OCI-LY1 (cell line): ENCODE data around the gene XYLT1.

Experiments
- H2AFZ ChIP-seq: fragments of 200-600 bp; sonication (generic), shearing (Covaris generic); 2 replicates; pipeline ENCODE4 v1.6.0; 2014; ENCODE audit warnings: antibody characterized with exemption, mild to moderate bottlenecking, low read length
- H3F3A ChIP-seq: fragments of 200-600 bp; sonication (generic), shearing (Covaris generic); 2 replicates; pipeline ENCODE4 v1.6.0; 2014; ENCODE audit warnings: mild to moderate bottlenecking, antibody characterized with exemption, low read length, moderate library complexity; ENCODE audit not compliant: insufficient read depth
- H3K27ac ChIP-seq: fragments of 200-600 bp; sonication (generic); 2 replicates; pipeline ENCODE4 v1.5.1; 2014; ENCODE audit warnings: low read length, mixed run types, mild to moderate bottlenecking, low read depth; ENCODE audit not compliant: poor library complexity, severe bottlenecking
- H3K27me3 ChIP-seq: fragments of 200-600 bp; sonication (generic); 2 replicates; pipeline ENCODE4 v1.6.0; 2014; ENCODE audit warnings: antibody characterized with exemption, mild to moderate bottlenecking, low read length, moderate library complexity; ENCODE audit not compliant: insufficient read depth
- H3K36me3 ChIP-seq: fragments of 200-600 bp; sonication (generic); 2 replicates; pipeline ENCODE4 v1.6.1; 2014; ENCODE audit warnings: mild to moderate bottlenecking, antibody characterized with exemption, low read length, moderate library complexity, mixed read lengths; ENCODE audit not compliant: insufficient read depth
- H3K4me1 ChIP-seq: fragments of 200-600 bp; sonication (generic); 2 replicates; pipeline ENCODE4 v1.5.1; 2014; ENCODE audit warnings: mild to moderate bottlenecking, low read length, moderate library complexity; ENCODE audit not compliant: insufficient read depth, severe bottlenecking
- H3K4me2 ChIP-seq: fragments of 200-600 bp; sonication (generic), shearing (Covaris generic); 2 replicates; pipeline ENCODE4 v1.6.1; 2014; ENCODE audit warnings: low read length
- H3K4me3 ChIP-seq: fragments of 200-600 bp; sonication (generic); 2 replicates; pipeline ENCODE4 v1.5.1; 2014; ENCODE audit warnings: low read length, low read depth, mild to moderate bottlenecking, mixed read lengths; ENCODE audit not compliant: poor library complexity, severe bottlenecking
- H3K79me2 ChIP-seq: fragments of 200-600 bp; shearing (Covaris generic); 2 replicates; pipeline ENCODE4 v1.6.1; 2016; ENCODE audit warnings: mixed run types, low read length, mixed read lengths; ENCODE audit not compliant: insufficient read depth
- H3K9ac ChIP-seq: fragments of 200-600 bp; sonication (generic), shearing (Covaris generic); 2 replicates; pipeline ENCODE4 v1.6.1; 2014; ENCODE audit warnings: mild to moderate bottlenecking, low read length, mixed read lengths
- H3K9me2 ChIP-seq: fragments of 200-600 bp; sonication (generic), shearing (Covaris generic); 2 replicates; pipeline ENCODE4 v1.6.1; 2014; ENCODE audit warnings: low read depth, mild to moderate bottlenecking, low read length, mixed read lengths
- H3K9me3 ChIP-seq: fragments of 200-600 bp; shearing (Covaris generic); 2 replicates; pipeline ENCODE4 v1.6.1; 2014; ENCODE audit warnings: low read length, mixed read lengths
- H4K20me1 ChIP-seq: fragments of 200-600 bp; sonication (generic), shearing (Covaris generic); 2 replicates; pipeline ENCODE4 v1.6.0; 2016; ENCODE audit warnings: mild to moderate bottlenecking, low read length; ENCODE audit not compliant: insufficient read depth
- EZH2 ChIP-seq: fragments of 200-600 bp; sonication (generic), shearing (Covaris generic); IDR thresholded peaks from 2 replicates; pipeline ENCODE4 v1.8.0; 2017; ENCODE audit warnings: borderline replicate concordance, mixed run types, mild to moderate bottlenecking, antibody characterized with exemption, low read length, moderate library complexity, mixed read lengths
- TF ChIP-seq, protein P1 (sequence below): fragments of 200-600 bp; sonication (generic), shearing (Covaris generic); IDR thresholded peaks from 2 replicates; pipeline ENCODE4 v1.5.1; 2017; ENCODE audit warnings: mild to moderate bottlenecking, antibody characterized with exemption, low read length, moderate library complexity, mixed read lengths

XYLT1 gene

GRCh38 chr16:17170435-17170834, 300.3 kb downstream of the XYLT1 start:
- no peaks in the 10 kb centered on the region for H3K9me3 ChIP-seq
- H3K9me2 ChIP-seq = no peaks in the 10 kb centered on the region
- no peak for TF ChIP-seq EZH2
- TF ChIP-seq, protein P1, sequence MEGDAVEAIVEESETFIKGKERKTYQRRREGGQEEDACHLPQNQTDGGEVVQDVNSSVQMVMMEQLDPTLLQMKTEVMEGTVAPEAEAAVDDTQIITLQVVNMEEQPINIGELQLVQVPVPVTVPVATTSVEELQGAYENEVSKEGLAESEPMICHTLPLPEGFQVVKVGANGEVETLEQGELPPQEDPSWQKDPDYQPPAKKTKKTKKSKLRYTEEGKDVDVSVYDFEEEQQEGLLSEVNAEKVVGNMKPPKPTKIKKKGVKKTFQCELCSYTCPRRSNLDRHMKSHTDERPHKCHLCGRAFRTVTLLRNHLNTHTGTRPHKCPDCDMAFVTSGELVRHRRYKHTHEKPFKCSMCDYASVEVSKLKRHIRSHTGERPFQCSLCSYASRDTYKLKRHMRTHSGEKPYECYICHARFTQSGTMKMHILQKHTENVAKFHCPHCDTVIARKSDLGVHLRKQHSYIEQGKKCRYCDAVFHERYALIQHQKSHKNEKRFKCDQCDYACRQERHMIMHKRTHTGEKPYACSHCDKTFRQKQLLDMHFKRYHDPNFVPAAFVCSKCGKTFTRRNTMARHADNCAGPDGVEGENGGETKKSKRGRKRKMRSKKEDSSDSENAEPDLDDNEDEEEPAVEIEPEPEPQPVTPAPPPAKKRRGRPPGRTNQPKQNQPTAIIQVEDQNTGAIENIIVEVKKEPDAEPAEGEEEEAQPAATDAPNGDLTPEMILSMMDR = no peak
- H3F3A ChIP-seq = no peaks in the 10 kb centered on the region
- no peaks in the 10 kb centered on the region for H4K20me1 ChIP-seq
- no peaks in the 10 kb centered on the region for H3K79me2 ChIP-seq
- no peaks in the 10 kb centered on the region for H3K4me1 ChIP-seq
- H2AFZ ChIP-seq = no peak overlapping the region
- H3K4me3 ChIP-seq = no peak overlapping the region
- H3K4me2 ChIP-seq = no peak overlapping the region
- H3K9ac ChIP-seq = no peak overlapping the region
- no peaks in the 10 kb centered on the region for H3K27me3 ChIP-seq
- H3K27ac ChIP-seq = no peak overlapping the region
- peaks cover 53% of the 10 kb centered on the region for H3K36me3 ChIP-seq

DNA sequence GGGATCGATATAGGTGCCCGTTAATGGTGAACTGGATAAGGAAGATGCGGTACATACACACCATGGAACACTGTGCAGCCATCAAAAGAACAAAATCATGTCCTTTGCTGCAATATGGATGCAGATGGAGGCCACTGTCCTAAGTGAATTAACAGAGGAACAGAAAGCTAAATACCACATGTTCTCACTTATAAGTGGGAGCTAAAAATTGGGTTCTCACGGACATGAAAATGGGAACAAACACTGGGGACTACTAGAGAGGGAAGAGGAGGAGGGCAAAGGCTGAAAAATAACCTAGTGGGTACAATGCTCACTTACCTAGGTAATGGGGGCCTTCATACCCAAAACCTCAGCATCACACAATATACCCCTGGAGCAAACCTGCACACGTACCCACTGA, 302.6 kb downstream of the XYLT1 start:
- Histone ChIP-seq H3K36me3 (peaks cover 51% of the 10 kb centered on the region), H3K4me3 (no peak overlapping the region), H4K20me1 (no peaks in the 10 kb centered on the region), H3F3A (no peaks in the 10 kb centered on the region), H3K9me3 (no peaks in the 10 kb centered on the region), H3K27ac (no peak overlapping the region), H3K4me2 (no peak overlapping the region), H2AFZ (no peak overlapping the region), H3K9ac (no peak overlapping the region), H3K79me2 (no peaks in the 10 kb centered on the region), H3K27me3 (no peaks in the 10 kb centered on the region), H3K9me2 (no peaks in the 10 kb centered on the region), H3K4me1 (peaks cover 11% of the 10 kb centered on the region)
- TF ChIP-seq, protein P1 = no peak
- no peak for TF ChIP-seq EZH2

- H3K79me2 ChIP-seq = no peaks in the 10 kb centered on the region
- no peak overlapping the region for H3K9ac ChIP-seq
- H3K9me2 ChIP-seq = no peaks in the 10 kb centered on the region
- H3K9me3 ChIP-seq = no peaks in the 10 kb centered on the region
- H4K20me1 ChIP-seq = no peaks in the 10 kb centered on the region
- H3K36me3 ChIP-seq = peaks cover 44% of the 10 kb centered on the region
- no peak overlapping the region for H3K4me2 ChIP-seq
- peaks cover 11% of the 10 kb centered on the region for H3K4me1 ChIP-seq
- no peaks in the 10 kb centered on the region for H3F3A ChIP-seq
- no peak overlapping the region for H3K4me3 ChIP-seq
- TF ChIP-seq EZH2 = no peak
- TF ChIP-seq, protein P1 = no peak
- no peak overlapping the region for H3K27ac ChIP-seq
- no peak overlapping the region for H2AFZ ChIP-seq
- H3K27me3 ChIP-seq = no peaks in the 10 kb centered on the region
Measured at GRCh38 chr16:17166095-17166494, 304.7 kb downstream of the XYLT1 start.
